Thyroid gland (tissue), 4 donors: ENCODE measurements around the gene NPAS4. TPM values are rescaled to one million over a fixed set of nuclear protein-coding genes. Genes with fewer than 3 reads are reported as not detected.
"Not testable (repeated sequence)": the region's sequence is repeated elsewhere in the genome, so short reads cannot be mapped to it uniquely, and the experiment has no call there.

Source experiments
- DNase-seq, 2 donors: peaks; one replicate each; pipeline ENCODE4 v3.0.0-alpha.2; 2019
- H3K27ac ChIP-seq, 3 donors: fragments of 200-600 bp; sonication (generic); 1 replicate in 2 of 3; 2 replicates in 1 of 3; pipeline ENCODE4 v1.5.1; 2016 to 2019; ENCODE audit warnings: mild to moderate bottlenecking in 1 of 3, moderate library complexity in 1 of 3
- H3K27me3 ChIP-seq: fragments of 200-600 bp; sonication (generic); one replicate; pipeline ENCODE4 v1.5.1; 2019
- H3K36me3 ChIP-seq, 2 donors: fragments of 200-600 bp; sonication (generic); one replicate each; pipeline ENCODE4 v1.5.1; 2016 to 2019
- H3K4me1 ChIP-seq, 2 donors: fragments of 200-600 bp; sonication (generic); one replicate each; pipeline ENCODE4 v1.5.1; 2017 to 2019
- H3K4me3 ChIP-seq, 3 donors: fragments of 200-600 bp; sonication (generic); replicated peaks in 1 of 3; 1 replicate in 2 of 3; 2 replicates in 1 of 3; pipeline ENCODE4 v1.5.1; 2016; ENCODE audit warnings: mild to moderate bottlenecking in 1 of 3
- H3K9me3 ChIP-seq: fragments of 200-600 bp; sonication (generic); one replicate; pipeline ENCODE4 v1.5.1; 2017
- POLR2A ChIP-seq, 2 donors: fragments of 450-650 bp; IDR thresholded peaks; one replicate each; pipeline ENCODE4 v1.6.1; 2017; ENCODE audit warnings: antibody characterized with exemption in 2 of 2, mild to moderate bottlenecking in 2 of 2, moderate library complexity in 1 of 2
- WGBS, 2 donors: methylation state at CpG; one replicate each; pipeline ENCODE4 v1.1.5; 2017; 5-methylcytosine and 5-hydroxymethylcytosine counted together
- intact Hi-C: fragments of 100-400 bp; cut with DNase I; formaldehyde crosslinking; loops from one replicate; pipeline ENCODE4 v1.15.1; 2023
- total RNA-seq, 4 donors: library from RNA; depleted of rRNA; stranded (reverse); fragments of >200 nt; gene quantifications; one replicate each; pipeline ENCODE4 v1.2.3, GENCODE V29; 2016
- TF ChIP-seq, protein P1 (sequence below), 6 experiments: fragments of 200-600 bp in 3 of 6; fragments of 450-650 bp in 3 of 6; sonication (generic) in 3 of 6; IDR thresholded peaks; one replicate each; pipeline ENCODE4 v1.5.1; 2016 to 2019; ENCODE audit warnings: antibody characterized with exemption in 6 of 6, mild to moderate bottlenecking in 2 of 6, inconsistent platforms in 1 of 6, moderate library complexity in 1 of 6

The NPAS4 gene
- not detected for total RNA-seq

- WGBS, 2 donors = 5 to 6% methylated on average over 28 to 33 of the region's 71 CpGs
- Histone ChIP-seq H3K27ac (no peak within 1 kb of the TSS), H3K9me3 (no peaks in the 10 kb centered on the region), H3K27me3 (no peaks in the 10 kb centered on the region), H3K4me1 (peaks cover 0 to 29% of the 10 kb centered on the region in 2 donors), H3K36me3 (no peaks in the 10 kb centered on the region), H3K4me3 (no peak within 1 kb of the TSS)
- intact Hi-C loops = loop anchor here (5.0 kb wide), 1 partner anchor 134 kb away; the partner anchor contains the start of gene YIF1A
- no peak for TF ChIP-seq POLR2A (IDR thresholded peaks at IDR 0.05)
- TF ChIP-seq, protein P1, sequence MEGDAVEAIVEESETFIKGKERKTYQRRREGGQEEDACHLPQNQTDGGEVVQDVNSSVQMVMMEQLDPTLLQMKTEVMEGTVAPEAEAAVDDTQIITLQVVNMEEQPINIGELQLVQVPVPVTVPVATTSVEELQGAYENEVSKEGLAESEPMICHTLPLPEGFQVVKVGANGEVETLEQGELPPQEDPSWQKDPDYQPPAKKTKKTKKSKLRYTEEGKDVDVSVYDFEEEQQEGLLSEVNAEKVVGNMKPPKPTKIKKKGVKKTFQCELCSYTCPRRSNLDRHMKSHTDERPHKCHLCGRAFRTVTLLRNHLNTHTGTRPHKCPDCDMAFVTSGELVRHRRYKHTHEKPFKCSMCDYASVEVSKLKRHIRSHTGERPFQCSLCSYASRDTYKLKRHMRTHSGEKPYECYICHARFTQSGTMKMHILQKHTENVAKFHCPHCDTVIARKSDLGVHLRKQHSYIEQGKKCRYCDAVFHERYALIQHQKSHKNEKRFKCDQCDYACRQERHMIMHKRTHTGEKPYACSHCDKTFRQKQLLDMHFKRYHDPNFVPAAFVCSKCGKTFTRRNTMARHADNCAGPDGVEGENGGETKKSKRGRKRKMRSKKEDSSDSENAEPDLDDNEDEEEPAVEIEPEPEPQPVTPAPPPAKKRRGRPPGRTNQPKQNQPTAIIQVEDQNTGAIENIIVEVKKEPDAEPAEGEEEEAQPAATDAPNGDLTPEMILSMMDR (IDR thresholded peaks at IDR 0.05) = no peak
- no peak for DNase-seq
These were observed at the start of gene NPAS4 for GRCh38 chr11:66420671-66421476. TSS of gene NPAS4 (plus strand) at chr11:66421035. CDS start at chr11:66421180, 145 bp downstream.

- peak within 1 kb of the TSS; percentile 51 to 82 (median 72) for H3K4me3 ChIP-seq
- no peaks in the 10 kb centered on the region for H3K27me3 ChIP-seq
- peaks cover 6 to 8% of the 10 kb centered on the region in 2 donors for H3K4me1 ChIP-seq
- H3K9me3 ChIP-seq = no peaks in the 10 kb centered on the region
- peak; percentile 93 for DNase-seq
- TF ChIP-seq POLR2A (IDR thresholded peaks at IDR 0.05) = peak in 1 of 2 donors; percentile 45
- TF ChIP-seq, protein P1 (IDR thresholded peaks at IDR 0.05) = peak in 1 of 6 experiments; percentile 2
- WGBS, 2 donors = 0 to 3% methylated on average over 21 to 23 of the region's 72 CpGs
- H3K27ac ChIP-seq = peak within 1 kb of the TSS; percentile 48 to 90 (median 74)
- H3K36me3 ChIP-seq = no peaks in the 10 kb centered on the region
- intact Hi-C loops = no loop called here
These were observed 49.0 kb upstream of the NPAS4 start, which contains the start of gene SLC29A2 for GRCh38 chr11:66371627-66372415. TSS of gene SLC29A2 (minus strand) at chr11:66371760. CDS start at chr11:66371591, 169 bp downstream.

GRCh38 chr11:66373265-66373664, 47.6 kb upstream of the NPAS4 start:
- no peak overlapping the region for H3K27ac ChIP-seq
- no peak overlapping the region for H3K4me3 ChIP-seq
- no peaks in the 10 kb centered on the region for H3K36me3 ChIP-seq
- no peaks in the 10 kb centered on the region for H3K27me3 ChIP-seq
- WGBS, 2 donors = 68 to 74% methylated on average over 5 of the region's 5 CpGs
- peak; percentile 16 to 26 for DNase-seq
- H3K4me1 ChIP-seq = peaks cover 6 to 8% of the 10 kb centered on the region in 2 donors
- TF ChIP-seq POLR2A (IDR thresholded peaks at IDR 0.05) = no peak
- TF ChIP-seq, protein P1 (IDR thresholded peaks at IDR 0.05) = no peak
- intact Hi-C loops = no loop called here
- no peaks in the 10 kb centered on the region for H3K9me3 ChIP-seq

DNA sequence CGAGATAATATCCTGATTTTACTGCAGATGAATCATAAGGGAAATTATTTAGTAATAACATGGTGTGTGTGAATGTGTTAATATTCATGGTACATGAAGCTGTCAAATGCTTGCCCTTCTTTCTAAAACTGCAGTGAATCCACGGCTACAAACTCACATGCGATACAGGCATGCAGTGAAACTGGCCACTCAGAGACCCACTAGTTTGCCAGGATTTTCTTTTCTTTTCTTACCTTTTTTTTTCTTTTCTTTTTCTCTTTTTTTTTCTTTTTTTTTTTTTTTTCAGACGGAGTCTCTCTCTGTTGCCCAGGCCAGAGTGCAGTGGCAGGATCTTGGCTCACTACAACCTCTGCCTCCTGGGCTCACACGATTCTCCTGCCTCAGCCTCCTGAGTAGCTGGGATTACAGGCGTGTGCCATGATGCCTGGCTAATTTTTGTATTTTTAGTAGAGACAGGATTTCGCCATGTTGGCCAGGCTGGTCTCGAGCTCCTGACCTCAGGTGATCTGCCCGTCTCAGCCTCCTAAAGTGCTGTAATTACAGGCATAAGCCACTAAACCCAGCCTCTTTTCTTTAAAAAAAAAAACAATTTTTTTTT, 47.0 kb upstream of the NPAS4 start:
- H3K4me1 ChIP-seq, H3K27me3 ChIP-seq, H3K4me3 ChIP-seq, H3K36me3 ChIP-seq, DNase-seq, H3K27ac ChIP-seq, H3K9me3 ChIP-seq, intact Hi-C loops: not testable (repeated sequence)
- 79 to 87% methylated on average over 9 of the region's 9 CpGs for WGBS, 2 donors

- H3K4me1 ChIP-seq, H3K27me3 ChIP-seq: not testable (repeated sequence)
These were observed 40.6 kb upstream of the NPAS4 start for GRCh38 chr11:66380264-66380663.

DNA sequence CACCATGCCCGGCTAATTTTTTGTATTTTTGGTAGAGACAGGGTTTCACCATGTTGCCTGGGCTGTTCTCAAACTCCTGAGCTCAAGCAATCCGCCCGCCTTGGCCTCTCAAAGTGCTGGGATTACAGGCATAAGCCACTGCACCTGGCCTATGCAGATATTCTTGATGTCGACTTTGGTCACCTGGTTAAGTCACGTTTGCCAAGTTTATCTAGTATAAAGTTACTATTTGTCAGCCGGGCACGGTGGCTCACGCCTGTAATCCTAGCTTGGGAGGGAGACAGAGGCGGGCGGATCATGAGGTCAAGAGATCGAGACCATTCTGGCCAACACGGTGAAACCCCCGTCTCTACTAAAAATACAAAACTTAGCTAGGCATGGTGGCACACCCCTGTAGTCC, 36.5 kb upstream of the NPAS4 start:
- H3K4me1 ChIP-seq, intact Hi-C loops, H3K27ac ChIP-seq, DNase-seq, H3K4me3 ChIP-seq, H3K27me3 ChIP-seq, H3K36me3 ChIP-seq, H3K9me3 ChIP-seq: not testable (repeated sequence)
- 85 to 88% methylated on average over 13 of the region's 13 CpGs for WGBS, 2 donors

More at GRCh38 chr11:66380264-66380663, 40.6 kb upstream of the NPAS4 start:
- H3K9me3 ChIP-seq, intact Hi-C loops, H3K27ac ChIP-seq, H3K36me3 ChIP-seq, H3K4me3 ChIP-seq: not testable (repeated sequence)
- WGBS, 2 donors = 10% methylated on average over 7 of the region's 7 CpGs
- peak; percentile 55 to 63 for DNase-seq
